ENCODE measurements around the gene RGS1.

GRCh38 chr1:192602757-192603156 lies 27.2 kb downstream of the RGS1 start:
- no peak for TF ChIP-seq CTCF (IDR thresholded peaks at IDR 0.05)
- TF ChIP-seq POLR2A (IDR thresholded peaks at IDR 0.05), result no peak
